Stimulated activated CD4-positive, alpha-beta T cell treated with anti-CD3 and anti-CD28 coated beads, TNF-alpha, amount 100 ng/mL, for 48 hours (primary cell): ENCODE data around the gene ZNF236.
"Not testable (repeated sequence)": the region's sequence is repeated elsewhere in the genome, so short reads cannot be mapped to it uniquely, and the experiment has no call there.

ENCODE experiments used
- DNase-seq, 3 donors: peaks; one replicate each; pipeline ENCODE4 v3.0.0-alpha.2; 2020; ENCODE audit warnings: low read depth in 3 of 3

ZNF236 gene

DNA sequence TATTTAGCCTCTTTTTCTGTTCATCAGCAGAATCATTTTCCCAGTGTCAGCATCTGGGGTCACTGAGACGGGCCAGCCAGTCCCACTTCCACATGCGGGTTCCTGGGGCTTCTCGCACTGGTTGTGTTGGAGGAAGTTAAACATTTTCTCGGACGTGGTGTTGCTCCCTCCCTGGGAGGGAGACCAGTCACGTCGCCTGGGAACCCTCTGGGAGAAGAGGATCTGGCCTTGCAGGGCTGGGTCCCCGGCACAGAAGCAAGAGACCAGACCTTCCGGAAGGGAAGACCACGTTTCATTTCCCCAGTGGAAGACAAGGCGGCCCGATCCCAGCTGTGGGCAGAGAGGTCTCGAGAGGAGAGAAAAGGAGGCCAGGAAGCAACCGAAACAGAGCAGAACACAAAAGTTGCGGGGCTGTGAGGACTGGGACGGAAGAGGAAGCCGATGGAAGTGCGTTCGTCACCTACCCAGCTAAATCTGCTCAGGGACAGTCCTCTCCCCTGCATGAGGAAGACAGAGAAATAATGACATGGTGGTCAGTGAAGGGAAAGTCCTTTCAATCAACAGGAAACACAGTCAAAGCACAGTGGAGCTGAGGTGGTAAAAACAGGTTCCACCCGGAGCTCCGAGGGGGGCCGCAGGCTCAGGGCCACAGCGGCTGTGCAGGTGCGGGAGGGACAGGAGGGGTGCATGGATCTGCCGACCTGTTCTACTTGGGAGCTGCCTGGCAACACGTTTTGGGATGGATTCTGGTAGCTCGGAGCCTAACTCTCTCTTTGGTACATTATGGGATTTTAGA lies 165.9 kb downstream of the ZNF236 start:
- DNase-seq: no peak

DNA sequence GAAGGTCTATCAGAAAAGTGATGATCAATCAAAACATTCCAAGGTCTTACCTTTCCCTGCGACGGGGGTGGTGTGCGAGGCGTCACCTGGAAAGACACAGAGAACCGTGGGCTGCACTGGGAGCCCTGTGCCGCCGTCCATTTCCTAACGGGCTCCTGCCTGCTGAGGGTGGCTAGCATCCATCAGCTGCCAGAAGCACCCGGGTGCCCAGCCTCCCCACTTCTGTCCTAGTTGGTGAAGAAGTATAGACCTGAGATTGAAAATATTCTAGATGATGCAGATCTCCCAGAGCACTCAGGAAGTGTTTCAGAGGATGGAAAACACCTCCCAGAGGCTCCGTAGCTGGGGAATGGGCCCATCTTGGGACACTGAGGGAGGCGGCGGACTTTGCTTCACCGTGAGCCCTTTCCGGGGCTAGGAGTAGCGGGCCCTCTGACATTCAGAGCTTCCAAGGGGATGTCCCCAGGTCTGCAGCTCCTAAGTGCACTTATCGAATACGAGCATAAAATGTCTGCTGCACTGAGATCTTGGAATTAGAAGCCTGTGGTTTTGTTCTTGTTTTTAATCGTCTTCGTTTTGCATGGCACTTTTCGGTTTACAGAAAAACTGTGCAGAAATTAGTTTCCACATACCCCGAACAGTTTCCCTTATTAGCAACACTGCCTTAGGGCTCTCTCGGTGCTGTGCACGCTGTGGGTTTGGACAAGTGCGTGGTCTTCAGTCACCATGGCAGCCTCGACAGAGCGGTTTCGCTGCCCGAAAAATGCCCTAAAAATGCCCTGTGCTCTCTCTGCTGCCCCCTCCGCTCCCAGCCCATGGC lies 166.7 kb downstream of the ZNF236 start:
- no peak for DNase-seq

DNA sequence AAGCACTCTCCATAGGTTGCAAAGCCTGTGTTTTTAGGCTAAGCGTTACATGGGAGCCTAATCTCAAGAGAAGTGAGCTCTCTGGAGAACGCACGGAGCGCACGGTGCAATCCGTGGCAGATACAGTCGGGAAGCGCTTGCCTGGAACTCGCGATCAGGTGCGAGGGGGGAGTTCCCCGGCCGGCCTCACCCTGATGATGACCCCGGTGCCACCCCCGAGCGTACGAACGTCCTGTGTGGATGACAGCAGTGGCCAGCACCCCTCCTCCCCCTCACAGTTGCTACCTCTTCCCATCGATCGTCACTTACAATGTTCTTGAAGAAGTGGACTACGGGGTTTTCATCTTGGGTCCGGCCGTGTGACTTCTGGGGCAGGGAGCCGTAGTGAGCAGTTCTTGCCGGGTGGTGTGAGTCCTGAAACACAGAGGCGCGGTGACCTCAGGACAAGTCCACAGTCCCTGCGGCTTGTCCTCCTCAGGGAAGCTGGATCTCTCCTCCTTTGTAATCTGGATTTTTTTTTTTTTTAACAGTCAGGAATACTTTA lies 167.4 kb downstream of the ZNF236 start:
- no peak for DNase-seq

DNA sequence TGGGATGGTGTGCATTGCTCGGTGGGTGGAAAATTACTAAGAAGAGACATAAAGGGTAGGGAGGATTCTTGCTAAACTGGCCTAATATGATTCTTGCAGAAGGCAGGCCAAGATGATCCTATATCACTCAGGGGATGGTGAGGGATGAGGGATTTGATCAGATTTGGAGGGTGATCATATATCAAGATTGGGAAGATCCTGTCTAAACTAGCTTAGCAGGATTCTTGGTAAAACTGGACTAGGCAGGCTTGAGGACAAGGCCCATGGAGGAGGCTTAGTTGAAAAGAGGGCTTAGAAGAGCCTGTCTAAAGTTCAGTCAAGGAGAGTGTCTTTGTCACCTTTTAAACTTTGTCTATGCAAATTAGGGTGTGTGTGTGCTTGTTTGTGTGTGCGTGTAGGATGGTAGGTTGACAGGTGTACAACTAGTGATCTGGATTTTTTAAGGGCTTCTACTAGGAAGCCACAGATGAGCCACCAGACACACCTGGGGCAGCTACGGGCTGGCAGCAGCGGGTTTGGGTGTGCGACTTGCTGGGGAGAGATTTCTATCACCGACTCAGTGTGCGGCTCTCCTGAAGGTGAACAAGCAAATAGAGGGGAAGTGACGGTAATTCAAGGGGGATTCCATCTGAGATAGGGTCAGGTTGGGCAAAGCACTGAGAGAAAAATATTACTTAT lies 168.1 kb downstream of the ZNF236 start:
- not testable (repeated sequence) for DNase-seq

DNA sequence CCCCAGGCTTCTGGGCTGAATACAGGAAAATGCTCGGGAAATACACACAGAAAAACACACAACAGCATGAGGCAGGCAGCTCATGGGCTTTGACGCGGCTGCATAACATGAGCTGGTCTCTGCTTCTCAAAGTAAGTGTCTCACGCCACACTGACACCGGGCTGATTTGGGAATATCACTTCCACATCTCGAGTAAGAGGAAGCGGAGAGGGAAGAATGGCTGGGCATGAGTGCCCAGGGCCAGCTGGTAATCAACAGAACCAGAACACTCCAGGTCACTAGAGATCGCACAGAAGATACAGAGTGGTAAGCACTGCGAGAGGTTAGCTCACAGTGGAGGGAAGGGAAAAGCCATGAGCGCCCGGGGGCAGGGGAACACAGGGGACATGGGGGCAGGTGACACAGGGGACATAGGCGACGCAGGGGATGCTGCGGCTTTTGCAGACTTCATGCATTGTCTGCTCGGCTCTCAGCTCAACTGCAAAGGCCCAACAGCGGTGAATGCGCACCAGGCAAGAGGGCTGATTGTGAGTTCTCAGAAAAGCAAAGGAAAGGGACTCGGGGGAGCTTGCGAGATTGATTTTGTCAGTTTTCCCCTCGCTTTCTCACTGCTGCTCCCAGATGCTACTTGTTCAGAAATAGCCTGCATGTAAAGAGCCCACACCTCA lies 168.8 kb downstream of the ZNF236 start:
- DNase-seq: no peak

DNA sequence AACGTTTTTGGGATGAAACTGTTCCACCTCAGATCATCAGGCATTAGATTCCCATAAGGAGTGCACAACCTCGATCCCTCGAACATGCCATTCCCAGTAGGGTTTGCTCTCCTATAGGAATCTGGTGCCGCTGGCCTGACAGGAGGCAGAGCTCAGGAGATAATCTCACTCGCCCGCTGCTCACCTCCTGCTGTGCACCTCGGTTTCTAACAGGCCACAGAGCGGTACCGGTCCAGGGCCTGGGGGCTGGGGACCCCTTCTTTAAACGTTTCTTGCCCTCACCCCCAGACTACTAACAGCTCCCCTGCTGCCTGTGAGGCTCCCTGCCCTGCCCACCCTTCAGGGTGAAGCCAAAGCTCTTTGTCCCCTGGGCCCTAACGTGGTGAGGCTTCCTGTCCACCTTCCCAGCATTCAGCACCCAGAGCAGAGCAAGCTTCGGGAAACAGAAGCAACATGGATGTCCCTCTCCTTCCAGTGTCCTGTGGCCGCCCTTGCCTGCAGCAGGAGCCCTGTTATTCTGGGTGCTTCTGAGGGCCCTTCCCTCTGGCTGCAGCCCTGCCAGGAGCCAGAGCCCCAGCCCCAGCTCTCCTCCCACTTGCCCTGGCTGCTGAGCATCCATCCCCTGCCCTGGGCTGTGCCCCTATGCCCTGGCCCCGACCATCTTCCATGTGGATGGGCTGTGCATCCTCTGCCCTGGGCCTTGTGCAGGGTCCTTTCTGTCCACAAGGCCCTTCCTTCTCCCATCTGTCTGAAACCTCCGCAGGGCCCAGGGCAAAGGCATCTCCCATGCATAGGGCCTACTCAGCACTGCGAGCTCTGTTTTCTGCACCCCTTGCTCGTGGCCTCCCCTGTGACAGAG lies 170.1 kb downstream of the ZNF236 start:
- DNase-seq: no peak

DNA sequence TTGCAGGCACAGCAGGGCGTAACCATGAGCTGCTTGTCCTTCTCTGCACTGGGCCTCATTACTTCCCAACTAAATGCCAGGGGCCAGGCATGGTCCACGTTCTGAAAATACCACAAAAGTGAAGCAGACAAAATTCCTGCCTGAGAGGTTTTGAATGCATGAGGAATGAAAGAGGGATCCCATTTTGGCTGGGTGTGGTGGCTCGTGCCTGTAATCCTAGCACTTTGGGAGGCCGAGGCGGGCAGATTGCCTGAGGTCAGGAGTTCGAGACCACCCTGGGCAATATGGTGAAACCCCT lies 170.7 kb downstream of the ZNF236 start:
- DNase-seq: no peak

DNA sequence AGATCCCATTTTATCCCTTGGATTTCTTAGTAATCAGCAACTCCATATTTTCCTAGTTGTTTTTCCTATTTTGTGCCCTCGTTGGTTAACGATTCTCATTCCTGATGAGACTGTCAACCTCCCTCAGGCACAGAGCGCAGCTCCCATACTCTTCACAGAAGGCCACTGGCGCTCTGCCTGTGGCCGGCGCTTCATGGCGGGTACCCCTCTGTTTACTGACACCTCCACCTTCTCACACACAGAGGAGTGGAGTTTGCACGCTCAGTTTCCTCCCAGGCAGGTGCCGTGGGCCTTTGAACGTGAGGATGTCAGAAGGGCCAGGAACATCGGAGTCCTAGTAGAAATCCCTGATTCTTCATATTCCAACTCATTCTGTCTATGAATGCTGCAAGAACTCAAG lies 171.2 kb downstream of the ZNF236 start:
- DNase-seq: no peak

DNA sequence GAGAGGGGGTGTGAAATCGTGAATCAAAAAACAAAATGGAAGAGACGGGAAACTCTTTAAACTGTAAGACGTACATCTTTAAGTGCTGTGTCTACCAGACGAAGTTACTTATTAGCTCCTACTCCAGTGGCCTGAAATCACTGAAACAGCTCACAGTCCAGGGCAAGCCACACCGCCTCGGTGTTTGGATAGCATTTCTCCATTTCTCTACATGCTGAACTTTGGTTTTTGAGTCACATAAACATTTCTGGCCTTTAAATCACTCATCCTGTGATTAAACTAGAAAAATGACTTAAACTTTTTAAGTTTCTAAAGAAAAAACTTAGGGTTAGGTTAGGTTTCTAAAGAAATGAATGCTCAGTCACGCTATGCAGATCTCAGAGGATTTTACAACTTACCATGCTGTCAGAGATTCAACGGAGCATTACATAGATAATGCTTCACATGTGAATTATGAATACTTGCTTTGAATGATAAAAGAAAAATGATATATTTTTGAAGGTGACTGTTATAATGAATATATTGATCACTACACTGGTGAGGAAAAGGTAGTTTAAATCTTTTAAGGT lies 171.8 kb downstream of the ZNF236 start:
- no peak for DNase-seq

DNA sequence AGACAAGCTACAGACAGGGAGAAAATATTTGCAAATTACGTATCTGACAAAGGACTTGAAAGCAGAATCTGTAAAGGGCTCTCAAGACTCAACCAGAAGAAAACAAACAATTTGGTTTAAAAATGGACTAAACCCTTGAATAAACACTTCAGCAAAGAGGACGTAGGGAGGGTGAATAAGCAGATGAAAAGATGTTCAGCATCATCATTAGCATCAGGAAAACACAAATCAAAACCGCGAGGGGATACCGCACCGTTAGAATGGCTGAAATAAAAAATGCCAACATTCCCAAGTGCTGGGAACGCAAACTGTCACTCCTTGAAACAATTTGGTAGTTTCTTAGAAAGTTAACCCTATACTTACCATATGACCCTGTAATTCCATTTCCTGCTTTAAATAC lies 173.5 kb downstream of the ZNF236 start:
- DNase-seq: no peak

DNA sequence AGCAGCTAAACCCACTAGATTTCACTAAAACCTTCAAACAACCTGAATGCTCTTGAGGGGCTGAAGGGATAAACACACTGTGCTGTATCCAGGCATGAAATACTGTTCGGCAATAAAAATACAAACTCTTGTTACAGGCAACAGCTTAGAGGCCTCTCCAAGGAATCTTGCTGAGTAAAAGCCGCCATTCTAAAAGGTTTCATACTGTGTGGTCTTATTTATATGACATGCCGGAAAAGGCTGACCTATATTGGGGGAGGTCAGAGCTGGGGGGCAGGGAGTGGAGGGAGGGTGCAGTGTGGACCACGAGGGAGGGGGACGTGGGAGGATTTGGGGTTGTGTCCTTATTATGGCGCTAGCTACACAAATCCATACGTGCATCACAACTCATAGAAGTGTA lies 174.1 kb downstream of the ZNF236 start:
- no peak for DNase-seq

DNA sequence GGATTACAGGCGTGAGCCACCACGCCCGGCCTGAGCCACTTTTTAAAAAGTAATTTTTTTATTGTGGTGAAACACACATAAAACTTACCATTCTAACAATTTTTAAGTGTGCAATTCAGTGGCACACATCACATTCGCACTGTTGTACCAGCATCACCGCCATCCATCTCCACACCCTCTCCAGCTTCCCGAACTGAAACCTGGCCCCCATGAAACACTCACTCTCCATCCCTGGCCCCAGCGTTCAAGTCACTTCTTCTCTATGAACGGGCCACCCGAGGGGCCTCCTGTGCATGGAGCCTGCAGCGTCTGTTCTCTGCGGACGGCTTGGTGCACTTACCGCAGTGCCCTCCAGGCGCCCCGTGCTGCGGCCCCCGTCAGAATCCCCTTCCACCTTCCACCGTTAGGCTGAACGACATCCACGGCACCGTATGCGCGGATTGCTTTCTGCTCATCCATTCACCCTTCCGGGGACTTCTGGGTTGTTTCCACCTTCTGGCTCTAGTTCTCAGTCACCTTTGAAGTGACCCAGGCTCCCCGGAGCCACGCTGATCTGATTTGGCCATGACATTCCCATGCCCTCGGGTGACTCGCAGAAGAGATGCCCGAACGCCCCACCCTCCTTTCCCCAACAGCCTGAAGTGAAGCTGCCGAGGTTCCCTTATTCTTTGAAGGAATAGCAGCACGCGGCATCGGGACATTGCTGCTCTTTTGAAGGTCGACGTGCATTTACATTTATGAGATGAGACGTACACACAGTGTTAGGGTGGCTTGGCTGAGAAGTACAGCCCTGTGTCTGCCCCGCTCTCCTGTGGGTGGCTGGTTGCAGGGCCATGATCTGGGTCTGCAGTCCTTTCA lies 175.8 kb downstream of the ZNF236 start:
- DNase-seq: no peak

DNA sequence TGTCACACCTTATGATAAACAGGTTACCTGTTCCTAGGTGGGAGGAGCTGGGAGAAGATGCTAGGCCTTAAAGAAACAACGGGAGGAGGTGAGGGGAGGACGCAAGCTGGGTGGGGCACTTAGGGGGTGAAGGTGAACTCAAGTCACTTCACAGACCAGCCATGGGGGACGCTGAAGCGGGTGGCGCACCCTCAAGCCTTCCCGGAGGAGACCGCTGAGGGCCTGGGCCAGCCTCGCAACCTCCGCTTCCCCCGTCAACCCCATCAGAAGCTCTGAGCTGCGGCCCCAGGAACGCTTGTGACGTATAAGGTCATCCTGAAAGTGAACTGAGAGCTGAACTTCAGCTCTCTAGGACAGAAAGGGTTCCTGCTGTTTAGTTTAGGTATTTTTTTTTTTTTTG lies 176.7 kb downstream of the ZNF236 start:
- DNase-seq: no peak

DNA sequence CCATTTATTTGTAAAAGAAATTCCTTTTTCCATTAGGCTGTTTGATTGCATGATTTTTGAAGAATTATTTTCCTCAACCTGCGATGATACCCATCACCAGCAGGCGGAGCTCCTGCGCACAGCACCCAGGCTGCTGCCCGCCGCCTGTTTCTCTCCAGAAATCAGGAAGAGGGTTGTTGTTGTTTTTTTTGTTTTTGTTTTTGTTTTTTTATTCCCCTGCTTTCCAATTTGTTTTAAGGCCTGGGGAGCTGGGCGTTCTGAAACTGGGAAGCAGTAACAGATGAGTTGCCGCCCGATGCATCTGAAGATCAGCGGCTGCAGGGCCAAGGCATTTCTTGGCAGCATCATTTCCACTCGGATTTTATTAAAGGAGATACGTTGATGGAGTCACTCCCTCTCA lies 178.2 kb downstream of the ZNF236 start:
- DNase-seq: peak in 1 of 3 donors; percentile 9

DNA sequence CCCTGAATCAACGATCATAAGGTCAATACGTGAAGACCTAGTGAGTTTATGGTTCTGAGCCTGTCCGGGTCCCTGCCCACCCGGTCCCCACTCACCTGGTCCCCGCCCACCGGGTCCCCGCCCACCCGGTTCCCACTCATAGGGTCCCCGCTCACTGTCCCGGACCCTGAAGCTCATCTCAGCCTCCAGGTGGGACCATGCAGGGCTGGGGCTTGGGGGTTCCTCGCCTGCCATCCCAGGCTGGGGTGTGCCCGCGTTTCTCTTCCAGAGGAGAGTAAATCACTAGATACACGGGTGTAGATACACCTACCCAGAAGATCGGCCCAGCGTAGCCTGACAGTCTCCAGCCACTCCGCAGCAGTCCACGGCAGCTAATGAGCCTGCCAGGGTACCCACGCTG lies 178.7 kb downstream of the ZNF236 start:
- DNase-seq: no peak

DNA sequence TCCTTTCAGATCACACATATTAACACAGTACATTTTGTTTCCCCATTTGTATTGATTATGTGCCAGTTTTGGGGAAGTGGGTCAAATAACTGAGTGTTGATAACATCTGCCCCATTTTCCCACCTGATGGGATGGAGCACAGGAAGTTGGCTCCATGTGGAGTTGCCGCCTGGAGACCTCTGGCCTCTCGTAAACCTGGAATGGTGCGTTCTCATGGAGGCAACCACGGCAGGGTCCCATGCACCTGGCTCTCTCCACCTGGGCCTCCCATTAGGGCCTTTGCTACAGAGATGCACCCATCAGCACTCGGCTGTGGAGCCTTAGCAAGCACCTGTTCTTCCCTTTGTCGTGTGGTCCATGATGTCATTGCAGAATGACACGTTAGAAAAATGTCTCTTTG lies 179.6 kb downstream of the ZNF236 start:
- no peak for DNase-seq

DNA sequence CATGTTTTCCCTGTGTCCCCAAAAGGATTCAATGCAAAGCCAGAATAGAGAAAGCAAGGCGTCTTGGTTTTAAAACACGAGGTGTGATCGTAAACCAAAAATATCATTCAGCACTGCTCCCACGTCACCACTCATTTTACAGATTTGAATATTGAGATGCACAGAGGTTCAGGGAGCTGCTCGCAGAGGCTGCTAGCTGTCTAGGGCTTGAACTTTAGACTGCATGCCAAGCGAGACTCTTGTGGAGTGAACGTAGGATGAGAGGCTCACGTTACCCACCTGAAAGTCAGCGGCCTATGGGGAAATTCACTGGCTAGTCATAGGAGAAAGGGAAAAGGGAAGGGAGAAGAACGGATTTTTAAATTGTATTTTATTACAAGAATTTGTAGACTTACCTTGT lies 180.1 kb downstream of the ZNF236 start:
- DNase-seq: no peak

DNA sequence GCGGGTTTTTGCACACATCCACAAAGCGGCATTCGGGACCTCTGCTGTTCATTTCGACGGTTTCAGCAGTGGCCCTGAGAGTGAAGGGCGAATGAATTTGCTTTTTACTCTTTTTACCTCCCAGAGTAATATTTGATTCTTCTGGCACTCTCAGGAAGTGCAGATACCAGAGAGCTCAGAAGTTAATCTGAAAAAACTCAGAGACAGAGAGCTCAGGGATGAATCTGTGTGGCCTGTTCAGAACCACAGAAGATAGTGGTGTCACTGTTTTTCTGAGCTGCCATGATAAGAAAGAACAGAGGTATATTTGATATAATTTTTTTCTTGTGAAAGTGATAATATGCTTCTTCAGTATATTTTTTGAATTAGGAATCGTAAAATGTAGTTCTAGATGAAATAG lies 181.0 kb downstream of the ZNF236 start:
- DNase-seq: no peak

DNA sequence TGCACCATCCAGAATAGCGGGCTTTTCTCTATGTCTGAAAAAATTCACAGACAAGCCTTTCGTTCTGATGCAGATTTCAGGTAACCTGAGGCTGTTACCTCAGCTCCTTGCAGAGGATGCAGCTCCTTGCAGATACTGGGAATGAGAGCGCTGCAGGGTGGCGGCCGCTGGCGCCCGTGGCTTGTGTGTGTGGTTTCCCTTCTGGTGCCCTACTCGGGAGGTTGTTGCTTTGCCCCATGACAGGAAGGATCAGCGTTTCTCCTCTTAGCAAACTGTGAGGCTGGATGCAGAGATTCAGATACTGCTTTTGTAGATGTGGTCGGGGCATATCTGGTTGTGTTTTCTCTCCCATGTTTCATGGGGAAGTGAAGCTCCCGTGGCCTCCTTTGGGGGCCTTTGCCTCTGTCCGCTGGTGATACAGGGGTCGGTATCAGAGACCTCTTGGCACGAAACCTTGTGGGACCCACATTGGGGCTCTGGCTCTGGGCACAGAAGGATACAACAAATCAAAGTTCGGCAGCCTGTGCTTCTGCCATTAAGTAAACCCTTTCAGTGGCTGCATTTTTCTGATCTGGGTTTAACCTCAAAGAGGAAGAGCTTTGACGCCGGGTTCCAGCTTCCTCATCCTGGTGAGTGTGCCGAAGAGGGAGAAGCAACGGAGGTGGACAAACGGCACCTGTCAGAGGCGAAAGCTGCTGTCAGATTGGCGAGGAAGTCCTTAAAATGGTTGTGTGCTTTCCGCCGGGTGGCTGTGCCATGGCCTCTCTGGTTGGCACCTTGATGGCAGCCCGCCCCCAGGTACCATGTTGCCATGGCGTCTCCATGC lies 182.4 kb downstream of the ZNF236 start:
- no peak for DNase-seq
